ENCODE data around the gene TBC1D3B.
"Not testable (repeated sequence)": the region's sequence is repeated elsewhere in the genome, so short reads cannot be mapped to it uniquely, and the experiment has no call there.

Gene TBC1D3B

GRCh38 chr17:36181446-36182175 lies 5.2 kb upstream of the TBC1D3B start:
- H3K79me1 ChIP-seq (ENCODE audit: low read length): peaks cover 10% of the 10 kb centered on the region
- not testable (repeated sequence) for H3K18ac ChIP-seq (ENCODE audit: low read length); H3K4me1 ChIP-seq (ENCODE audit: control insufficient read depth in 1 of 2, insufficient read depth in 2 of 2, low read length in 2 of 2); DNase-seq; H3K9ac ChIP-seq (ENCODE audit: low read length); H3K79me2 ChIP-seq (ENCODE audit: control insufficient read depth, insufficient read depth, low read length, poor library complexity); H3K27ac ChIP-seq (ENCODE audit: low read depth, low read length); H2AFZ ChIP-seq (ENCODE audit: insufficient read depth, low read length, poor library complexity); H4K8ac ChIP-seq (ENCODE audit: low read depth, low read length); H2BK120ac ChIP-seq (ENCODE audit: insufficient read depth, low read length, poor library complexity); H3K4ac ChIP-seq (ENCODE audit: low read depth, low read length); H2BK5ac ChIP-seq (ENCODE audit: low read depth, low read length, poor library complexity); H3K9me3 ChIP-seq (ENCODE audit: insufficient read depth, low read depth, low read length); H3K23ac ChIP-seq (ENCODE audit: low read length); H4K91ac ChIP-seq (ENCODE audit: low read depth, low read length); H3K14ac ChIP-seq (ENCODE audit: low read length); H2BK12ac ChIP-seq (ENCODE audit: low read length); H3K4me2 ChIP-seq (ENCODE audit: low read length); H3K4me3 ChIP-seq (ENCODE audit: low read depth, low read length); H4K12ac ChIP-seq (ENCODE audit: low read depth, low read length); H3K36me3 ChIP-seq (ENCODE audit: control insufficient read depth in 1 of 2, insufficient read depth in 2 of 2, low read length in 2 of 2); H3K27me3 ChIP-seq (ENCODE audit: insufficient read depth, low read length); H2AK5ac ChIP-seq (ENCODE audit: low read length)
- WGBS (ENCODE audit: extremely low coverage, insufficient coverage, insufficient read length): no CpG with 5 or more reads among the region's 6 CpGs

- H3K4me3 ChIP-seq (ENCODE audit: low read depth, low read length); H4K8ac ChIP-seq (ENCODE audit: low read depth, low read length); H3K4me1 ChIP-seq (ENCODE audit: control insufficient read depth in 1 of 2, insufficient read depth in 2 of 2, low read length in 2 of 2); H4K91ac ChIP-seq (ENCODE audit: low read depth, low read length); H3K14ac ChIP-seq (ENCODE audit: low read length); DNase-seq; H2AFZ ChIP-seq (ENCODE audit: insufficient read depth, low read length, poor library complexity); H2BK120ac ChIP-seq (ENCODE audit: insufficient read depth, low read length, poor library complexity); H3K23ac ChIP-seq (ENCODE audit: low read length); H3K79me1 ChIP-seq (ENCODE audit: low read length); H3K4me2 ChIP-seq (ENCODE audit: low read length); H2AK5ac ChIP-seq (ENCODE audit: low read length); H2BK12ac ChIP-seq (ENCODE audit: low read length); H3K36me3 ChIP-seq (ENCODE audit: control insufficient read depth in 1 of 2, insufficient read depth in 2 of 2, low read length in 2 of 2); H3K79me2 ChIP-seq (ENCODE audit: control insufficient read depth, insufficient read depth, low read length, poor library complexity); H3K18ac ChIP-seq (ENCODE audit: low read length); H3K9ac ChIP-seq (ENCODE audit: low read length); H3K27ac ChIP-seq (ENCODE audit: low read depth, low read length); H2BK5ac ChIP-seq (ENCODE audit: low read depth, low read length, poor library complexity); H3K9me3 ChIP-seq (ENCODE audit: insufficient read depth, low read depth, low read length); H4K12ac ChIP-seq (ENCODE audit: low read depth, low read length); H3K27me3 ChIP-seq (ENCODE audit: insufficient read depth, low read length); H3K4ac ChIP-seq (ENCODE audit: low read depth, low read length): not testable (repeated sequence)
- WGBS (ENCODE audit: extremely low coverage, insufficient coverage, insufficient read length): no CpG with 5 or more reads among the region's 8 CpGs
Measured at GRCh38 chr17:36168836-36169235, 7.6 kb downstream of the TBC1D3B start.

GRCh38 chr17:36153895-36154610 lies 22.4 kb downstream of the TBC1D3B start:
- H3K79me2 ChIP-seq (ENCODE audit: control insufficient read depth, insufficient read depth, low read length, poor library complexity): no peaks in the 10 kb centered on the region
- H2BK120ac ChIP-seq (ENCODE audit: insufficient read depth, low read length, poor library complexity): no peak overlapping the region
- no peaks in the 10 kb centered on the region for H3K9me3 ChIP-seq (ENCODE audit: insufficient read depth, low read depth, low read length)
- H3K79me1 ChIP-seq (ENCODE audit: low read length): no peaks in the 10 kb centered on the region
- H4K91ac ChIP-seq (ENCODE audit: low read depth, low read length): no peak overlapping the region
- no peaks in the 10 kb centered on the region for H3K36me3 ChIP-seq (ENCODE audit: control insufficient read depth in 1 of 2, insufficient read depth in 2 of 2, low read length in 2 of 2)
- H3K4ac ChIP-seq (ENCODE audit: low read depth, low read length): no peak overlapping the region
- no peaks in the 10 kb centered on the region for H3K4me1 ChIP-seq (ENCODE audit: control insufficient read depth in 1 of 2, insufficient read depth in 2 of 2, low read length in 2 of 2)
- no peak overlapping the region for H3K14ac ChIP-seq (ENCODE audit: low read length)
- H3K27me3 ChIP-seq (ENCODE audit: insufficient read depth, low read length): no peaks in the 10 kb centered on the region
- no peak overlapping the region for H4K8ac ChIP-seq (ENCODE audit: low read depth, low read length)
- H2BK12ac ChIP-seq (ENCODE audit: low read length): no peak overlapping the region
- no peak overlapping the region for H3K9ac ChIP-seq (ENCODE audit: low read length)
- no peak overlapping the region for H3K4me3 ChIP-seq (ENCODE audit: low read depth, low read length)
- H3K4me2 ChIP-seq (ENCODE audit: low read length): no peak overlapping the region
- no peak overlapping the region for H3K27ac ChIP-seq (ENCODE audit: low read depth, low read length)
- no peak overlapping the region for H3K23ac ChIP-seq (ENCODE audit: low read length)
- H2BK5ac ChIP-seq (ENCODE audit: low read depth, low read length, poor library complexity): no peak overlapping the region
- H2AFZ ChIP-seq (ENCODE audit: insufficient read depth, low read length, poor library complexity): no peak overlapping the region
- WGBS (ENCODE audit: extremely low coverage, insufficient coverage, insufficient read length): no CpG with 5 or more reads among the region's 10 CpGs
- no peak for DNase-seq
- H4K12ac ChIP-seq (ENCODE audit: low read depth, low read length): no peak overlapping the region
- H3K18ac ChIP-seq (ENCODE audit: low read length): no peak overlapping the region
- no peak overlapping the region for H2AK5ac ChIP-seq (ENCODE audit: low read length)

- H4K8ac ChIP-seq (ENCODE audit: low read depth, low read length): no peak overlapping the region
- H3K18ac ChIP-seq (ENCODE audit: low read length): no peak overlapping the region
- H2BK12ac ChIP-seq (ENCODE audit: low read length): no peak overlapping the region
- H4K12ac ChIP-seq (ENCODE audit: low read depth, low read length): no peak overlapping the region
- H3K27me3 ChIP-seq (ENCODE audit: insufficient read depth, low read length): no peaks in the 10 kb centered on the region
- H3K79me2 ChIP-seq (ENCODE audit: control insufficient read depth, insufficient read depth, low read length, poor library complexity): no peaks in the 10 kb centered on the region
- no peak overlapping the region for H2BK120ac ChIP-seq (ENCODE audit: insufficient read depth, low read length, poor library complexity)
- no peak for DNase-seq
- no peaks in the 10 kb centered on the region for H3K4me1 ChIP-seq (ENCODE audit: control insufficient read depth in 1 of 2, insufficient read depth in 2 of 2, low read length in 2 of 2)
- H3K9ac ChIP-seq (ENCODE audit: low read length): no peak overlapping the region
- no peak overlapping the region for H3K4ac ChIP-seq (ENCODE audit: low read depth, low read length)
- no peaks in the 10 kb centered on the region for H3K9me3 ChIP-seq (ENCODE audit: insufficient read depth, low read depth, low read length)
- no peak overlapping the region for H3K4me3 ChIP-seq (ENCODE audit: low read depth, low read length)
- H3K23ac ChIP-seq (ENCODE audit: low read length): no peak overlapping the region
- no peak overlapping the region for H2AFZ ChIP-seq (ENCODE audit: insufficient read depth, low read length, poor library complexity)
- no peaks in the 10 kb centered on the region for H3K36me3 ChIP-seq (ENCODE audit: control insufficient read depth in 1 of 2, insufficient read depth in 2 of 2, low read length in 2 of 2)
- no peak overlapping the region for H3K4me2 ChIP-seq (ENCODE audit: low read length)
- no peak overlapping the region for H4K91ac ChIP-seq (ENCODE audit: low read depth, low read length)
- H3K79me1 ChIP-seq (ENCODE audit: low read length): no peaks in the 10 kb centered on the region
- H2AK5ac ChIP-seq (ENCODE audit: low read length): no peak overlapping the region
- no peak overlapping the region for H3K14ac ChIP-seq (ENCODE audit: low read length)
- no peak overlapping the region for H3K27ac ChIP-seq (ENCODE audit: low read depth, low read length)
- no peak overlapping the region for H2BK5ac ChIP-seq (ENCODE audit: low read depth, low read length, poor library complexity)
- WGBS (ENCODE audit: extremely low coverage, insufficient coverage, insufficient read length): no CpG with 5 or more reads among the region's 8 CpGs
Measured at GRCh38 chr17:36152639-36153120, 23.8 kb downstream of the TBC1D3B start.
